Measurements from ENCODE around the gene PGK2.
"Not testable (repeated sequence)": the region's sequence is repeated elsewhere in the genome, so short reads cannot be mapped to it uniquely, and the experiment has no call there.

Gene PGK2

DNA sequence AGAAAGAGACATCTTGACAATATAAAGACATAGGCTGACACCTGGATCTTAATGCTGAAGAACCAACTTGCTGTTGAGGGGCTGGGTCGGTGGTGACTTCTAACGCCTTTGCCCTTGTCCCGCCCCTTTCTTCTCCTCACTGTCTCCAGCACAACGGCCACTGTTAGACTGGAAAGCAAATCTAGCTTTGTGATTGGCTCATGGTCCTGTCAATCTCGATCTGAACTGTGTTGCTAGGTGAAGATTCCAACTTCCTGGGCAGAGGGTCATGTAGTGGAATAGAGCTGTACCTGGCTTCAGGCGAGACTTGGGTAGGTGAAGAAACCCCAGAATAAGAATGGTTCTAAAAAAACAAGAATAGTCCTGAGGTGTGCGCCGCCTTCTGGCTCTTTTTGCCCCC is at the start of gene PGK2:
Gene PGK2, minus strand, starts transcription at position 110 of the 400 bp plus-strand sequence. Its CDS starts 98 bp downstream, at position 12.
- no peak for DNase-seq (ENCODE audit: low spot score)

- no peak for DNase-seq (ENCODE audit: low spot score)
Observed at GRCh38 chr6:49835140-49835539, 48.1 kb upstream of the PGK2 start.

DNA sequence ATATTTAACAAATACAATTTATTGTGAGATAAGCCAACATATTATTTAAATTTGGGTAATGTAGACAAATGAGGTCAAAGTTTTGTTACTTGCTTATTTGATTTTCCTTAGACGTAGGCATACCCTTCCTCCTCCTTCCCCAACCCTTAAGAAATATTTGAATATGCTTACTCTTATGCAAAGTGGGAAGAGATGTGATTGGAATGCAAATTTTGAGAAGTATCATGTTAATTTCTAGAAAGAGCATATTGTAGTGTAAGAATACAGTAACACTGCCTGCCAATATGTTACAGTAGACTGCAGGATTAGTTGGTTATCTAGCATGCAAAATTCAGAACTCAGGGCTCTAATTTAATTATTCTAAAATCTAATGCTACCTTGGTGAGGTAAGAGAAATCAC is 46.3 kb upstream of the PGK2 start:
- no peak for DNase-seq (ENCODE audit: low spot score)

- no peak for DNase-seq (ENCODE audit: low spot score)
Observed at GRCh38 chr6:49826743-49827406, 39.8 kb upstream of the PGK2 start.

DNA sequence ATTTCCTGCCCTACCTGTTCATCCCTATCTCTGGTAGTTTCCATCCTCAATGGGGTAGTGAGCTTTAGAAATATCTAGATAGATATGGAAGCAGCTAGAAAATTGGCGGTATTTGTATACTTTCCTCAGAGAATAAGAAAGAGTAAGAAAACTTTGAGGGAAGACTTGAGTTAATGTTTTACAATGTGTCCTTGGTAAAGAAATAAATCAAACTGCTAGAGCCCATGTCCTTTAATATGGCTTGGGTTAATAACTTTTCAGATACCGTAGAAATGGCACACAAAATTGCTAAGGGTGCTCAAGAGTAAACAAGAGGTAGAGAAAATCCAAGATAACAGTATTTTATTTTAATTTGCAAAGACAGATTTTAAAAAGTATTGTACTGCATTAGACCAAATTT is 28.1 kb upstream of the PGK2 start:
- DNase-seq (ENCODE audit: low spot score), result no peak

- DNase-seq (ENCODE audit: low spot score), result no peak
Observed at GRCh38 chr6:49813248-49813647, 26.2 kb upstream of the PGK2 start.

DNA sequence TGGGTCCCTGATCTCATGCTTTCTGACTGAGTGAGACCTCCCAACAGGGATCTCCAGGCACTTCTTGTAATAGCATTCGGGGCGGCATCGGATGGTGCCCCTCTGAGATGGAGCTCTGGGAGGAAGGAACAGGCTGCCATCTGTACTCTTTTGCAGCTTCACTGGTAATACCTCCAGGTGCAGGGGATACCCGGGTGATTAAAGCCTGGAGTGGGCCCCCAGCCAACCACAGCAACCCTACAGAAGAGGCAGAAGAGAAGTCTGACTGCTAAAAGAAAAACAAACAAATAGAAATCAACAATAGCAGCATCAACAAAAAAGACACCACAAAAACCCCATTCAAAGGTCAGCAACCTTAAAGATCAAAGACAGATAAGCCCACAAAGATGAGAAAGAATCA is 19.1 kb upstream of the PGK2 start:
- DNase-seq (ENCODE audit: low spot score), result no peak

GRCh38 chr6:49805246-49805645 is 18.2 kb upstream of the PGK2 start:
- no peak for DNase-seq (ENCODE audit: low spot score)

GRCh38 chr6:49801525-49801924 is 14.4 kb upstream of the PGK2 start:
- DNase-seq (ENCODE audit: low spot score), result no peak

DNA sequence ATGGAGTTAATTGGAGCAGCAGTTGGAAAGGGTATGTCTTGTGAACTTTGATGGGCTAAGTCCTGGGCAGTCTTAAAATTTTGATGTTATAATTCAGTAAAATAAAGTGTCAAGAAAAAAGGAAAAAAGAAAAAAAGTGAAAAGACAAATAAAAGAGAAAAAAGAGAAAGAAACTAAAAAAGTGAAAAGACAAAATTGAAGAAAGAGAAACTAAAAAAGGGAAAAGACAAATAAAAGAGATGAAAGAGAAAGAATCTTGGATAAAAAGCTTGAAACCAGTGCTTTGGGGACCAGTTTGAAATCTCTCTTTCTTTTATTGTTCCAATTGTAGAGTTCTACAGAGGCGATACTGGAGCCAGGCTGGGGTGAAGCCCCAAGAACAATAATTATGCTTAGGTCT is 12.0 kb upstream of the PGK2 start:
- DNase-seq (ENCODE audit: low spot score), result no peak

DNA sequence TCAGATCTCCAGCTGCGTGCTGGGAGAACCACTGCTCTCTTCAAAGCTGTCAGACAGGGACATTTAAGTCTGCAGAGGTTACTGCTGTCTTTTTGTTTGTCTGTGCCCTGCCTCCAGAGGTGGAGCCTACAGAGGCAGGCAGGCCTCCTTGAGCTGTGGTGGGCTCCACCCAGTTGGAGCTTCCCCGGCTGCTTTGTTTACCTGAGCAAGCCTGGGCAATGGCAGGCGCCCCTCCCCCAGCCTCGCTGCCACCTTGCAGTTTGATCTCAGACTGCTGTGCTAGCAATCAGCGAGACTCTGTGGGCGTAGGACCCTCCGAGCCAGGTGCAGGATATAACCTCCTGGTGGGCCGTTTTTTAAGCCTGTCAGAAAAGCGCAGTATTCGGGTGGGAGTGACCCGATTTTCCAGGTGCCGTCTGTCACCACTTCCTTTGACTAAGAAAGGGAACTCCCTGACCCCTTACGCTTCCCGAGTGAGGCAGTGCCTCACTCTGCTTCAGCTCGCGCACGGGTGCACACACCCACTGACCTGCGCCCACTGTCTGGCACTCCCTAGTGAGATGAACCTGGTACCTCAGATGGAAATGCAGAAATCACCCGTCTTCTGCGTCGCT is 9.9 kb upstream of the PGK2 start:
- not testable (repeated sequence) for DNase-seq (ENCODE audit: low spot score)

DNA sequence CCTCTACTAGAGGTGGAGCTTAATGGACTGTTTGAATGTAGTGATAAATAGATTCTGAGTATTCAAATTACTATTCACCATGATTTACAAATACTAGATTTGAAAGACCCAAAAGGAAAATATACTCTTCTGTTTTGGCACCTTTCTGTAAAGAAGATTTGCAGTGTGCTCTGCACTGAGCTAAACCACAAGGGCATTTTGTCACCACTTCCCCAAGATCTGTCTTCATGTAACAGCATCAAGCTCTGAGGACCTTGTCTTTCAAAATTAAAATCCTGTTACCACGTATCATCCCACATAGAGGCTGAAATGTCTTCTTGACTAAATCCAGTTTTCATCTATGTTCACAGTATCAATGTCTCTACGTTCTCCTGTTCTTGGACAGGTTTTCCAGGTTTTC is 3.3 kb upstream of the PGK2 start:
- no peak for DNase-seq (ENCODE audit: low spot score)

DNA sequence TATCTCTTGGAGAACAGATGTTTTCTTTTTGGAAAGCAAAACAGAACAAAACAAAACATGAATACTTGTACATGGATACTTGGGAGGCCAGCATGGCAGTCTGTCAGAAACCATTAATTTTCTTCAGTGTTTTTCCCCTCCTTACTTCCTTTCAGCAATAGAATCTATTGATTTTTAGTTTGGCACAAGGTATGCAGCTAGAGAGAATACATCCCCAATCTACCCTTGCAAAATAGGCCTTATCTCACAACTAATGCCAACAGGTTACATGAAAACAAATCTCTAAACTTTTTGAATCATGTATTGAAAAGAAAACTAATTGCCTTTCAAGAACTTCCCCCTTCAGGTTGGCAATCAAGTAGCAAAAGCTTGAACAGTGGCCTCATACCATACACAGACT is 2.8 kb downstream of the PGK2 start:
- DNase-seq (ENCODE audit: low spot score), result no peak

DNA sequence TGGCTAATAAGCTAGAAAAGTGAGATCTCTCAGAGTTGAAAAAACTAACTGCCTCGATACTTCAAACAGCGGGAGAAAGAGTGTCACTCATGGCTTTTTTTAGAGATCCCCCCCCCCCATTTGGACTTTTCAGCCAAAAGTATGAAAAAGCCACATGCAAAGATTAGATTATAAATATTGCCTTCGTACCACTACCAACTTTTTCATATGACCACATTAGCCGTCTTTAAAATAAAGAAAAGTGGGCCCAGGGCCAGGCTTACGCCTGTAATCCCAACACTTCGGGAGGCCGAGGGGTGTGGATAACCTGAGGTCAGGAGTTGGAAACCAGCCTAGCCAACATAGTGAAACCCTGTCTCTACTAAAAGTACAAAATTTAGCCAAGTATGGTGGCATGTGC is 4.4 kb downstream of the PGK2 start:
- no peak for DNase-seq (ENCODE audit: low spot score)

- no peak for DNase-seq (ENCODE audit: low spot score)
Observed at GRCh38 chr6:49782293-49782692, 4.8 kb downstream of the PGK2 start.

DNA sequence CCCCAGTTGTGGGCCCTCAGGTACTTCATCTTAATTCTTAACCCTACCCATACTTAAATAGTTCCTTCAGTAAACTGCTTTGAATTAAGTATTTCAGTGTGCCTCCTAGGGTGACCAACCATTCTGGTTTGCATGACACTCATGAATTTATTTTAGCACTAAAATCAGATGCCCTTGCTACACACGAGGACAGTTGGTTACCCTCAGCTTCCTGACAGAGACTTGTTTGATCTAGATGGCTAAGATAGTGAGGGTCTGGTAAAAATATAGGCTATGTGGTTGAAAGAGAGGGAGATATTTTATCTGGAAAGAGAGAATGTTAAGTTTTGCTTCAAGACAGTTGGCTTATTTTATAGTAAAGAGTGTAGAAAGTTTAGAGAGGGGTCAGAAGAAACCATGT is 10.6 kb downstream of the PGK2 start:
- no peak for DNase-seq (ENCODE audit: low spot score)

DNA sequence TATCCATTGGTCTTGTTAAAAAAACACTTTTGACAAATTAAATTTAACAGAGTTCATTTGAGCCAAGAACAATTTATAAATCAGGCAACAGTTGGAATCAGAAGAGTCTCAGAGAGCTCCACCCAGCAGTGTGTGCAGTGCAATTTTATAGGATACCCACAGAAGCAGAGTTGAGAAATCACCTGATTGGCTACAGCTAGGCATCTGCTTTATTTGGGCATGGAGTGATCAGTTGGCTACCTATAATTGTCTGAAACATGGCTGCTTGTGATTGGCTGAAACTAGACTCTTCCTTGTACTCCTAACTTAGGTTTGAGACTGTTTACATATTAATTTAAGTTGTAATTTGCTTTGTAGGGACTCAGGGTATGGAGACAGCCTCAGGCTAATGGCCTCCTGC is 12.0 kb downstream of the PGK2 start:
- no peak for DNase-seq (ENCODE audit: low spot score)

GRCh38 chr6:49772285-49772684 is 14.8 kb downstream of the PGK2 start:
- DNase-seq (ENCODE audit: low spot score), result no peak

DNA sequence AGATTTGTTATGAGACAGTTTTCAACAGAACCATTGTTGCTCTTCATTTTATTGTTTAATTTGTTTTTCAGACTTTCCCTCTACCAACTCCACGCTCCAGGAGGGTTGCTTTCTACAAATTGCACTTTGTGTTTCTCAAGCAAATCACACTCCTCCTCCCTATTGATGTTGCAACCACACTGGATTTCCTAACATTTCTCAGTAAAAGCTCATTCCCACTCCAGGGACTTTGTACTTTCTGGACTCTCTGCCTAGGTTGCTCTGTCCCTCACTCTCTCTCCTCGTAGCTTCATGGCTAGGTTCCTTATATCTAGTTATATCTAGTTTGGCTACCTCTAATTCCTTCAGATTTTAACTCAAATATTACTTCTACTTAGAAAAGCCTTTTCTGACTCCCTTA is 20.3 kb downstream of the PGK2 start:
- DNase-seq (ENCODE audit: low spot score), result no peak

- DNase-seq (ENCODE audit: low spot score), result no peak
Observed at GRCh38 chr6:49764571-49765236, 22.4 kb downstream of the PGK2 start.

DNA sequence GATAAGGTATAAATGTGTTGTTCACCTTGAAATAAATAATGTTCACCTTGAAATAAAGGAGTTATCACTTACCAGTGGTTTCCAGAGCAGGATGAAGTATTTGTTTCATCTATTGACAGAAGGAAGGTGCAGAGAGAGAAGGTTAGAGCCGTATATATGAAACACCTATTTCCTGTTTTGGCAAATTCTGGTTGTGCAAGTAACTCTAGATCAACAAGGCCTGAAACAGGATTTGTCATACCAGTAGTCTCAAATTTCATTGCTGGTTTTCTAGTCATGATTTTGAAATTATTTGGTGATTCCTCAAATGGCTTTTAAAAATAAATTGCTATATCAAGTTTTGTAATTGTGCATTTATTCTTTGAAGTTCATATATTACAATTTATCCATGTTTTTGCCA is 42.8 kb downstream of the PGK2 start, which contains the start of gene CRISP3:
Gene CRISP3, minus strand, starts transcription at position 130 of the 400 bp plus-strand sequence. Its CDS starts 21 bp downstream, at position 109.
- DNase-seq (ENCODE audit: low spot score), result no peak

- DNase-seq (ENCODE audit: low spot score), result no peak
Observed at GRCh38 chr6:49743429-49743828, 43.7 kb downstream of the PGK2 start.

DNA sequence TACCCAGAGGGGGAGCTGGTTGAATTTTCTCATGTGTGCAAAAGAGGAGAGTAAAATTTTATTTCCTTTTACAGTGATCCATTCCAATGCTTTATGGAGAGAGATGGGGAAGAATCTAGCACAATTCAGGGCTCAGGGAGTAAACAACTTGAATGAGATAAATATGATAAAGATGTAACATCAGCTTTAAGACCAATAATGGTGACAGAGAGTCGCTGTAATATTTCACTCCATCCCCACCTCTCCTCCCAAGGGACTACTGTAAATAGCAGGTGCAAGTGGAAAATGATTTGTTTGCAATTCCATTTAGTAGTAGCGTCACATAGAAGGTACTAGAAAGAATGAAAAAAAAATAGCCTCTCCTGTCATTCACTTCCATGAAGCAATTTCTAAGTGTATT is 47.7 kb downstream of the PGK2 start:
- no peak for DNase-seq (ENCODE audit: low spot score)

All from left forelimb (tissue), 1 donor.